ENCODE results near the gene RAB33A.
A peak's percentile ranks its signal among the peaks of the same experiment; 100 is the strongest.

The RAB33A gene

DNA sequence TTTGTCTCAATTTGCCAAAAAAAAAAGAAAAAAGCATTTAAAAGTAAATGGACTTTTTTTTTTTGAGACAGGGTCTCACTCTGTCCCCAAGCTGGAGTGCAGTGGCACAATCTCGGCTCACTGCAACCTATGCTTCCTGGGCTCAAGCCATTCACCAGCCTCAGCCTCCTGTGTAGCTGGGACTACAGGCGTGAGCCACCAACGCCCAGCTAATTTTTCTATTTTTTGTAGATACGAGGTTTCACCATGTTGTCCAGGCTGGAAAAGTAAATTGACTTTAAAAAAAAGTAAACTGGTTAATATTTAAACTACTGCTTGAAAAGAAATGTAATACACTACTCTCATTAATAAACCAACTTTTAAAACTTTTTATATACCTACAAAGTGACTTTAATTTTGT, 12.0 kb upstream of the RAB33A start:
- peak overlapping the region; percentile 33; the same call in 1 of the 2 replicates for H3K4me2 ChIP-seq
- H3K79me2 ChIP-seq (ENCODE audit: insufficient read depth, low read depth): peaks cover 55% of the 10 kb centered on the region
- TF ChIP-seq, protein P1, sequence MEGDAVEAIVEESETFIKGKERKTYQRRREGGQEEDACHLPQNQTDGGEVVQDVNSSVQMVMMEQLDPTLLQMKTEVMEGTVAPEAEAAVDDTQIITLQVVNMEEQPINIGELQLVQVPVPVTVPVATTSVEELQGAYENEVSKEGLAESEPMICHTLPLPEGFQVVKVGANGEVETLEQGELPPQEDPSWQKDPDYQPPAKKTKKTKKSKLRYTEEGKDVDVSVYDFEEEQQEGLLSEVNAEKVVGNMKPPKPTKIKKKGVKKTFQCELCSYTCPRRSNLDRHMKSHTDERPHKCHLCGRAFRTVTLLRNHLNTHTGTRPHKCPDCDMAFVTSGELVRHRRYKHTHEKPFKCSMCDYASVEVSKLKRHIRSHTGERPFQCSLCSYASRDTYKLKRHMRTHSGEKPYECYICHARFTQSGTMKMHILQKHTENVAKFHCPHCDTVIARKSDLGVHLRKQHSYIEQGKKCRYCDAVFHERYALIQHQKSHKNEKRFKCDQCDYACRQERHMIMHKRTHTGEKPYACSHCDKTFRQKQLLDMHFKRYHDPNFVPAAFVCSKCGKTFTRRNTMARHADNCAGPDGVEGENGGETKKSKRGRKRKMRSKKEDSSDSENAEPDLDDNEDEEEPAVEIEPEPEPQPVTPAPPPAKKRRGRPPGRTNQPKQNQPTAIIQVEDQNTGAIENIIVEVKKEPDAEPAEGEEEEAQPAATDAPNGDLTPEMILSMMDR (conservative IDR thresholded peaks at IDR 0.05; ENCODE audit: low read depth, low read length): no peak
- H3K4me3 ChIP-seq (IDR thresholded peaks at IDR 0.05; ENCODE audit: insufficient read depth, low read depth, low read length): no peak overlapping the region
- no peak overlapping the region for H3K9ac ChIP-seq
- no peaks in the 10 kb centered on the region for H3K27me3 ChIP-seq (ENCODE audit: insufficient read depth, low read depth)
- H3K27ac ChIP-seq: no peak overlapping the region
- peaks cover 40% of the 10 kb centered on the region for H3K4me1 ChIP-seq (ENCODE audit: low read depth, poor library complexity, severe bottlenecking)
- H4K20me1 ChIP-seq (ENCODE audit: insufficient read depth): no peaks in the 10 kb centered on the region
- H3K36me3 ChIP-seq (ENCODE audit: insufficient read depth): no peaks in the 10 kb centered on the region
- no peak overlapping the region for H2AFZ ChIP-seq (ENCODE audit: low read depth)

DNA sequence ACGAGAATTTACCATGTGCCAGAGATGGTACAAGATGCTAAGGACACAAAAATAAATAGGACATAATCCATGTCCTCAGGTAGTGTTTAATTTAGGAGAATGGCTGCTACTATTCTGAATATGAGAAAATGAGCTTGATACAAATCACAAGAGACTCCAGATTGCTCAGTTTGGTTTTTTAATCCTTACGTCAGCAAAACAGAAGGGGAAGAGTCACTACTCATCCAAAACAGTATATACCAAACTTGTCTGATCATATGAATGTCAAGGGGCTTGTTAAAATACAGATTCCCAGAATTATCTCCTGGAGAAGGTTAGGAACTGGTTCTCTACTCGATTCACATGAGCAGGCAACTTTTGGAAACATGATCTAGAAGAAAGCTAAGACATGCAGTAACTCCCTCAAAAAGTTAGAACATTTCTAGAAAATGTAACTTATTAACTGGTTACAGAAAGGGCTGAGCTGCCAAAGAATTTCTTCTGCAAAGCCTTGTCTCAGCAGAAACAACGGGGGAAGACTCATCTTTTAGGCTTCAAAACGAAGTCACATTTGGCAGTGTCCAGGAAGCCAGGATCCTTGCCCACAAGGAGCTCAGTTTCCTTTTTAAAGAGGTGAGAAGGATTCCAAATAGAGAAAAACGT, 9.5 kb upstream of the RAB33A start:
- TF ChIP-seq, protein P1 (conservative IDR thresholded peaks at IDR 0.05; ENCODE audit: low read depth, low read length): no peak
- H3K27me3 ChIP-seq (ENCODE audit: insufficient read depth, low read depth): no peaks in the 10 kb centered on the region
- H3K4me1 ChIP-seq (ENCODE audit: low read depth, poor library complexity, severe bottlenecking): peaks cover 44% of the 10 kb centered on the region
- H3K27ac ChIP-seq: no peak overlapping the region
- no peak overlapping the region for H3K4me3 ChIP-seq (IDR thresholded peaks at IDR 0.05; ENCODE audit: insufficient read depth, low read depth, low read length)
- H3K79me2 ChIP-seq (ENCODE audit: insufficient read depth, low read depth): peaks cover 62% of the 10 kb centered on the region
- no peak overlapping the region for H3K4me2 ChIP-seq
- no peak overlapping the region for H2AFZ ChIP-seq (ENCODE audit: low read depth)
- H3K36me3 ChIP-seq (ENCODE audit: insufficient read depth): no peaks in the 10 kb centered on the region
- no peaks in the 10 kb centered on the region for H4K20me1 ChIP-seq (ENCODE audit: insufficient read depth)
- no peak overlapping the region for H3K9ac ChIP-seq

DNA sequence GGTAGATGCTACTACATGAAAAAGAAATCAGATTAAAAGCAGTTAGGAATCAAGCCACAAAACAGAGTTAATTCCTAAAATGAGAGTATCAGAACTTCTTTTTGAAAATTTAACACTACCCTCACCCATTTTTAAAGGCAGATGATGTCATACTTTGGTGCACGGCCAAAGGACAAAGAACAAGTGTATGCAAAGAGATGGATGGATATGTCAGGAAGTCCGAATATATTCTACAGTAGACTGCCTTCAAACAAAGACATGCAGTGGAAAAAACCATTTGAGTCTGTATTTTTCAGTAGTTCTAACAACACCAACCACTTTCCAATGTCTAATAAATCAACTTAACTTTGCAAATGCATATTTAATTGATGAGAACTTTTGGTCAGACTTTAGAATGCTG, 8.4 kb upstream of the RAB33A start:
- TF ChIP-seq, protein P1 (conservative IDR thresholded peaks at IDR 0.05; ENCODE audit: low read depth, low read length): no peak
- Histone ChIP-seq H3K79me2 (ENCODE audit: insufficient read depth, low read depth) (peaks cover 62% of the 10 kb centered on the region), H3K36me3 (ENCODE audit: insufficient read depth) (no peaks in the 10 kb centered on the region), H2AFZ (ENCODE audit: low read depth) (no peak overlapping the region), H3K4me2 (no peak overlapping the region), H3K27me3 (ENCODE audit: insufficient read depth, low read depth) (no peaks in the 10 kb centered on the region), H3K9ac (no peak overlapping the region), H3K4me1 (ENCODE audit: low read depth, poor library complexity, severe bottlenecking) (peaks cover 51% of the 10 kb centered on the region), H3K27ac (no peak overlapping the region), H3K4me3 (IDR thresholded peaks at IDR 0.05; ENCODE audit: insufficient read depth, low read depth, low read length) (no peak overlapping the region), H4K20me1 (ENCODE audit: insufficient read depth) (no peaks in the 10 kb centered on the region)

DNA sequence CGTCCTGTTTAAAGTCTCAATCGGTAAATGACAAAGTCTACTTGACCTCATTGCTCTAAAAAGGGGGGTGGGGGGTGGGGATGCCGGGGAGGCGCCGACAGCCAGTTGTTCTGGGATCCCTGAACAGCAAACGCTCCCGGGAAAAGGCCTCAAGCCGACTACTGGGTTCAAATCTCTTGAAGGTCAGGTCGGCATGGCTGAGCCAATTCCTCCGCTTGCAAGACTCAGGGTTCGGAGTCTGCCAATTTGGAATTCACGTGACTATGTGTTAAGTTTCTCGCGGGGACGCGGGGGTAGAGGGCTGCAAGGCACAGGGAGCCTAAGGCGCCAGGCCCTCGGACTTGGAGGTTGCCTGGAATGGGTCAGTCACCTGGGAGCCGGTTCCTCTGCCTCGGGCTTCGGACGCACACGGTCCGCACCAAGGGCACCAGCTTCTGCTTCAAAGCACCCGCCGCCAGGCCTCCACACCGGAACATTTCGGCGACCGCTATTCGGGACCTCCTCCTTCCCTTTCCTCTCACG, 6.5 kb upstream of the RAB33A start:
- Histone ChIP-seq H3K27ac (peak overlapping the region; percentile 90), H3K4me3 (IDR thresholded peaks at IDR 0.05; ENCODE audit: insufficient read depth, low read depth, low read length) (no peak overlapping the region), H3K4me2 (peak overlapping the region; percentile 96), H3K9ac (peak overlapping the region; percentile 77), H3K36me3 (ENCODE audit: insufficient read depth) (no peaks in the 10 kb centered on the region), H2AFZ (ENCODE audit: low read depth) (peak overlapping the region; percentile 61), H3K4me1 (ENCODE audit: low read depth, poor library complexity, severe bottlenecking) (peaks cover 44% of the 10 kb centered on the region), H4K20me1 (ENCODE audit: insufficient read depth) (no peaks in the 10 kb centered on the region), H3K79me2 (ENCODE audit: insufficient read depth, low read depth) (peaks cover 46% of the 10 kb centered on the region), H3K27me3 (ENCODE audit: insufficient read depth, low read depth) (no peaks in the 10 kb centered on the region)
- TF ChIP-seq, protein P1 (conservative IDR thresholded peaks at IDR 0.05; ENCODE audit: low read depth, low read length): no peak
